NCI-H1436 (cell line): ENCODE measurements around the gene PHEX.

Source experiments
- DNase-seq: peaks from one replicate; lab custom pipeline; 2025; lab: John Stamatoyannopoulos, UW

The PHEX gene

DNA sequence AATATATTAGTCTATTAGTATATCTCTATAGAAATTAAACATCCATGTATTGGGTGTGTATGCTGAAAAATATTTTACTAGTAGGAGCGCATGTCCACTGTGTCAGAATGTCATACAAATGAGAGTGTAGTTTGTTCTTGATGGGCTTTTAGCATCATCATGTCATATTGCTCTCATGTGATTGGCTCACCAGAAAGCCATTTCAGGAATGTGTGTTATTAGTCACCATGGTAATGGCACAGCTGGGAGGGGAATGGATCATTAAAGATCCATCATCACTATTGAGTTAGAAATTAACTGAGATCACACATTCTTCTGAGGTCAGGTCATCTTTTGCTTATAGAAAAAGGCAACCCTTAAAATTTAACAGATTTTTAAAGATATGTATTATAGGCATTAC is 77.3 kb downstream of the PHEX start:
- DNase-seq: no peak

DNA sequence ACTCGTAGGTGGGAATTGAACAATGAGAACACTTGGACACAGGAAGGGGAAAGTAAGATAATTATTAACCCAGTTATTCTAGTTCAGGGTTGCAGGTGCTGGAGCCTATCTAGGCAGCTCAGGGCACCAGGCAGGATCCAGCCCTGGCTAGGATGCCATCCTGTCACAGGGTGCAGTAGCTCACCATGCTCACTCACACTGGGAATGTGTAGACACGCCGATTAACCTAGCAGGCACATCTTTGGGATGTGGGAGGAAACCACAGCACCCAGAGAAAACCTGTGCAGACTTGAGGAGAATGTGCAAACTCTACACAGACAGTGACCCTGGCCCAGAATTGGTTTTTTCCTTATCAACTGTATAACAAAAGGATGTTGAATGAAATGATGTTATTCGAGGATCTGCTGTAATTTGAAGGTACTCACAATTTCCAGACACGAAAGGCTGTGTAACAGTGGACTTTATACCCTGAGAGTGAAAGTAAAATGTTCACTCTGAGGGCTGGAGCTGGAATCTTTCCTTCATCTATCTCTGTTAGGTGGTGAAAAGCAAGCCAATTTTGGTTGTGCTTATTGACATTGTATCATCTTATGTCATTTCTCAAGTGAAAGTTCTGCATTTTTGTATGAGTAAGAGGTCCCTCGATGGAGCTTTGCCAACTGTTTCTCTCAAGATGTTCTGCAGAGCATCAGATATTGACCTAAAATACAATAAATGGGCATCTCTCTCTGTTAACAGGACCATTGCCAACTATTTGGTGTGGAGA is 78.8 kb downstream of the PHEX start:
- no peak for DNase-seq

DNA sequence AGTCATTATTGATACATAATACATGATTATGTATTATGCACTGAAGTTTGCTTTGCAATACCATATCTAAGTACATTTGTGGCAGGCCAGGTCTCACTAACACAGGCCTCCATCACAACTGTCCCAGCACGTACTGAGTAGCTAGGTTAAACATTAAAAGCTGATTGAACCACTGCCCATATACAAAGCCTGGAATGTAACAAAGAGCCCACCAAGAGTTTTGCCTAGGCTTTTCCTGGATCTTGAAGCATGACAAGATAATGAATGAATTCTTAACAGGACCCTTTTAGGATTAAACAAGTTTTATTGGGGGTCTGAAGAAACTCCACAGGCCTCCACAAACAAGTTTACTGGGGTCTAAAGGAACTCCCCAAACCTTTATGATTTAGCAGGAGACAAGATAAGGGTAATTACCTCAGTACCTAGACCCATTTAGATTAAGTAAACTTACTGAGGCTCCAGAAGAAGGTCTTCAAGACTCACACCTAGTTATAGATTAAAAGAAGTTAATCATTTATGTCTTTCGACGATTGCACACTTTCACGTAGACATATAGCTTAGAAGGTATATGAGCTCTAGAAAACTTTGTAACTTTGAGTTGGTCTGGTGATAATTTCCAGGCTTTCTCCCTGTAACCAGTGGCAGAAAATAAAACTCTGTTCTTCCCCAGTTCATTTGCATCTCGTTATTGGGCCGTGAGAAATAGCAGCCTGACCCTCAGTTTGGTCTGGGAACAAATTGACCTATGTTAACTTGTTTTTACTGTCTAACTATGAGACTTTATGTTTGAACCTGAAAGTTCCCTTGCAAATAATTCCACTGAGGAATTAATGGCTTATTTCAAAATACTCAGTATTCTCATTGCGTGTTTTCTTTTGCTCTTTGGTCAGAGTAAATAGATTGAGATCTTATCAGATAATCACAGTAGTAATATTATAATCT is 84.8 kb downstream of the PHEX start:
- no peak for DNase-seq

DNA sequence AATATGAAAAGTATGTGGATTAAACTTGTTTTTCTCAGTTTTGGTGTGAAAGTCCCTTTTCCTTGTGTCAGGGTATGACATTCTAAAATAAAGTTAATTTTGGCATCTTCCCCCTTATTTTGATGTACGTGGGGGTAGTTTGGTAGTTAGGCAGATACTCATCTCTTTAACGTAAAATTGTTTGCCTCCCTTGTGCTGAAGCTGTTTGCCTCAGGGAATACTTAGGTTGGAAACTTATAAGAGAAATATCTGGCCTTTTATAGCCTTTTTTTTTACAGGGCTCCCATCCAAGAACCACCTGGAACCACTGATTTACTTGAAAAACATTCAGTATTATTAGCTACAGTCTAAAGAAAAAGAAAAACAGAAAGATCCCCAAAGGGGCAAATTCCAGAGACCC is 85.5 kb downstream of the PHEX start:
- DNase-seq: no peak

DNA sequence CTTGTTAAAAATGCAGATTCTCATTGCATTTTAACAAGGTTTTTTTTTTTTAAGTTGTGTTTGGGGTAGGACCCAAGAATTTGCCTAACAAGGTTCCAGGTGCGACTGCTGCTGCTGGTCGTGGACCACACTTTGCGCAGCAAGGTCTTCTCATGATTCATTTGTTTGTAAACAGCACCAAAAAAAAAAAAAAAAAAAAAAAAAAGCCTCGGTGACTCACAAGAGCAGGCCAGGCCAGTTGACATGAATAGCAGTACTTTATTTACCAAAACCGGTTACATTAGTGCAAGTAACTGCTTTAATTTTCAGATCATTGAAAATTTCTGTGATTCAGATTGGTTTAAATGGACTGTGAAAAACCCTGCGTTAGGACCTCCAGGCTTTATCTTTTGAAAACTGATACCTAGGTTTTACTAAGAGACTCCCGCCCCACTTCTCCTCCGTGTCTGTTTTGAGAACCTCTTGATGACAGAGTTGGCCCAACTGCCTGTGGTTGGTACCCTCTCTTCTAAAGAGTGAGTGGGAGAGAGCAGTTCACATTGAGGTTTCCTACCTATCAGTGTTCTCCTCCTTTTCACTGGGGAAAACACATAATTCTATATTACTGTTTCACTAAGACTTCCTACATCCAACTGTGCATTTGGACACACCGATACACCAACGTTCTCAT is 86.2 kb downstream of the PHEX start:
- DNase-seq: no peak

DNA sequence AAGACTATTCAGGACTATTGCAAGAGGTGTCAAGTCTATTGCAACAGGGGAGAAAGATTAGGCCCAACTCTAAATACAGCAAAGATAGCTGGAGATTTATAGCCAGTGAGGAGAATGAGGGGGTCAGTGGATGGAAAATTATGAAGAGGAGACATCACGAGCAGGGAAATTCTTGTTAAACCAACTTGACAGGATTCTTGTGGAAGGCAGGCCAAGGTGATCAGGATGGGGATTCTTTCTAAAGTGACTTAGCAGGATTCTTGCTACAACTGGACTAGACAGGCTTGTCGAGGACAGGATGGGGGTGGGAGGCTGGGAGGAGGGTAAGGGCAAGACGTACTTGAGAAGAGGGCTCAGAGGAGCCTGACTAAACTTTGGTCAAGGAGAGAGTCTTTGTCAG is 89.0 kb downstream of the PHEX start:
- no peak for DNase-seq

DNA sequence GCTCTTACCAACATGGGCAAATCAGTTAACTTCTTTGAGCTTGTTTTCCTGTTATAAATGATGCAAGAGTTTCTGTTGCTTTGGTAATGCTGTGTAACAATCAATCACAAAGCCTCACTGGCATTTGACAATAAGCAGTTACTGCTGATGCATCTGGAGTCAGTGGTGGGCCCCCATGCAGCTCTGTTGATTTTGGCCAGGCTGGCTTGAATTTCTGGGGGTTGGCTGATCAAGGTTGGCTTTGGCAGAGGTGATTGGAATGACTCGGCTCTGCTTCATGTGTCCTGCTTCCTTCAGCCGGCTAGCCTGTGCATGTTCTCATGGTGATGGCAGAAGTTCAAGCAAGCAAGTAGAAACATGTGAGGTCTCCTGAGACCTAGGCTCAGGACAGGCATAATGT is 90.4 kb downstream of the PHEX start:
- no peak for DNase-seq

DNA sequence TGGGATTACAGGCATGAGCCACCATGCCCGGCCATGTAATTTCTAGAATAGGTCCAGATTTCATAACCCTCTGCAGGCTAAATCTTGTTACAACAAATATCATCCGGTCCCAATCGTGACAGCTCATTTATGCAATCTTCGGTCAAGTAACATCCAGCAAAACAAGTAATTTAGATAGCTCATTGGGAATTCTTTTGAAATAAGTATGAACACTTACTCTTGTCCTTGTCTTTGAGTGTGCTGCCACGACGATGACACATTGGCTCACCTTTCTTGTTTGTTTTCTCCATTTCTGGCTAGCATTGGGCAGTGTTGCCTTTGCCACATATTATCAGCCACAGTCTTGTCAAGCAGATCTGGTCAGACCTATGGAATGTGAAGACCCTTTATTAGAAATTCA is 92.0 kb downstream of the PHEX start:
- DNase-seq: no peak

DNA sequence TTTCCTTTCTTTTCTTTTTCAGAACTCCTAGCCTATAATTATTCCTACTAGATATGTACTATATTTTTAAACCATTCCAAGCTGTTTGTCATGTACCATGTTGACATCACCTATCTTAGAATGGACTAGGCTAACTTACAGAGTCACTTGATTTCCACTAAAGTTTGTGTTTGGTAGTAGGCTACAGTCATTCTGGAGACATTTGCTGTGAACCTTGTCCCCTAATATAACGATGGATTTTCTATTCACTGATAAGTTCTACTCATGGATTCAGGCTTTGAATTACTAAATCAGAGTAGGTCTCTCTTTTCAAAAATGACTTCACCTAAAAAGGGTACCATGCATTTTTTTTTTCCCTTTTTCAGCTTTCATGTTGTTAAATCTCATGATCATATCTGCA is 93.4 kb downstream of the PHEX start:
- DNase-seq: no peak

DNA sequence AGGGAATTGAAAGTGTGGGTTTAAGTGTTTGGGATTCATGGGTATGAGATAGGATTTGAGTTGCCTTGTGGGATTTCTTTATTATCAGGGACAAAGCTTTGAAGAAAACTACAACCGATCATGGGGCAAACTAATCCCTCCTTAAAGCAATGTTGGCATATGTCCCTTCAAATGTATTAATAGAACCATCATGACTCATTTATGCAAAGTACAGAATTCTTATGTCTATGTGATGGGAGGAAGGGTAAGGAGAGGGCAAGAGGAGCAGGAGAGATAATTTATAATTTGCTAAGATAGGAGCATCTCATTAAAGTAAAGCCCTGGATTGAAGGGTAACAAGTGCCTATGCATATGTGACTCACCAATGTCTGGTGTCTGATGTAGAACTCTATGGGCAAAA is 94.2 kb downstream of the PHEX start:
- DNase-seq: no peak

DNA sequence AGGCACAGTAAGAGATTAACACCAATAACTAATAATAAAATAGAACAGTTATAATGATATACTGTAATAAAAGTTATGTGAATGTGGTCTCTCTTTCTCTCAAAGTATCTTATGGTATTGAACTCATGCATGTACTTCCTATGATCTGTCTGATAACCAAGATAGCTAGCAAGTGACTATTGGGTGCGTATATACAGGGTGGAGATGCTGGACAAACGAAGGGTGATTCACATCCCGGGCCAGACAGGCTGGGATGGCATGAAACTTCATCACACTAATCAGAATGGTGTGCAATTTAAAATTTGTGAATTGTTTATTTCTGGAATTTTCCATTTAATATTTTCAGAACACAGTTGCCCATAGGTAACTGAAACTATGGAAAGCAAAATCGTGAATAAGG is 96.8 kb downstream of the PHEX start:
- DNase-seq: no peak

DNA sequence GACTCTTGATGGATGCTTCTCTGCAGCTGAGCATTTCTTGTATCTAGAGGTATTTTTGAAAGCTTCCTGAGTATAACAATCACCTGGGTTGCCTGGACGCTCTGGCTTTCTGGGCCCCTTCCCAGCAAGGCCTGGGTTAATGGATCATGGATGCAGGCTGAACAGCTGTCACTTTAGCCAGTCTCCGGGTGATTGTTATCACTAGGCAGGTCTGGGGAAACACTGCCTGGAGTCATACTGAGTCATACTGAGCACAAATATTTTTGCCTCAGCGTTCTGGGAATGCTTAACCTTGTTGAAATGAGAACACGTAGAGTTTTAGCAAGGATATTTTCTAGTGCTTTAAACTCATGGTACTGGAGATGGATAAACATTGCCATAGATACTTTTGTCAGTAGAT is 102.6 kb downstream of the PHEX start:
- DNase-seq: no peak

DNA sequence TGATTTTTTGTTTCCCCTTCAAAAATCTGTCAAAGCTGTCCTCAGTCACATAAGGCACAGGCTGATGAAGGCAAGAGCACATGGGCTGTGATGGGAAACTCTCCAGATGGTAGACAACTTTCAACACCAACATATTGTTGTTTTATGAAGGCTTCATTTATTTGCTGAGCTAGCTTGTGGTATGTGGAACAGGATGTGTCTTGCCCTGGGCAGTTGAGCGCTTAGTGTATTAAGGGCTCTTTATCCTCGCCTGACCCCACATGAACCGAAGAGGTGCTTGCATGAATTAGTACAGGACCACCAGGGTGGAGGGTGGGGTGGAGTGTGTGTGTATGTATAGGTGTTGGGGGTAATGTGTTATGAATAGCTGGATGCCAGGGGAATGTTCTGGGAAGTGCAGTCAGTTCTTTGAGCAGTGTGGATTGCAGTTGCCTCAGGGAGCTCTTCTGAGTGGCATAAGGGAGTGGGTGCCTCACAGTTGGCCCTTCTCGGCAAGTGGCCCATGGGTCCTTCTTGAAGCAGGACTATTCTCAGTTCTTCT is 103.1 kb downstream of the PHEX start:
- no peak for DNase-seq

DNA sequence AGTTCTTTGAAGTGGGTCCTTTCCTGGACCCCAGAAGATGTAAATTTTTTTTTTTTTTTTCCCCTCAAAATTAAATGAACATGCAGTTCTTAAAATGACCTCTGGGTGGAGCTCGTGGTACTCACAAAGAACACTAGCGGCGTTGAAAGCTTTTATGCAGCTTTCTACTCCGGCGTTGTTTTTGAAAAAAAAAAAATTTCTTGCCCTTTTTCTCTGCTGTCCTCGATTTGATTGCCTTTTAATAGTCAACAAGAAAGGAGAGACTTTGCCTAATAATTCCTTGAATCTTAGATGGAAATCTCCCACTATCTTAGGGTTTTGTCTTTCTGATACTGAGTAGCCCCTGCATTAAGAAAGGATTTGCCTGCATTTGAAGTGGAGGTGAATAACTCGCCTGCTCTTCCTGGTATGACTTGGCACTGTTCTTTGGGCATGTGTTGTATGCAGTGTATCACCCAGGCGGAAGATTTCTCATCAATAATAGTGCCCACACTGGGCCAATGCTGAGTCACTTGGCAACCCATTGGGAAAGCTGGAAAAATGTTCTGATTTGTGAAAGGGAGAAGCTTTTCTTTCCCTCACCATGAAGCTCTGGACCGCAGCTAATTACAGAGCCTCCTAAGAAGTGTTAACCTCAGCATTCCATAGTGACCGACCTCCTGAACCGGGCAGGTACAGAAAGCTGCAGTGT is 104.0 kb downstream of the PHEX start:
- DNase-seq: peak; percentile 7

DNA sequence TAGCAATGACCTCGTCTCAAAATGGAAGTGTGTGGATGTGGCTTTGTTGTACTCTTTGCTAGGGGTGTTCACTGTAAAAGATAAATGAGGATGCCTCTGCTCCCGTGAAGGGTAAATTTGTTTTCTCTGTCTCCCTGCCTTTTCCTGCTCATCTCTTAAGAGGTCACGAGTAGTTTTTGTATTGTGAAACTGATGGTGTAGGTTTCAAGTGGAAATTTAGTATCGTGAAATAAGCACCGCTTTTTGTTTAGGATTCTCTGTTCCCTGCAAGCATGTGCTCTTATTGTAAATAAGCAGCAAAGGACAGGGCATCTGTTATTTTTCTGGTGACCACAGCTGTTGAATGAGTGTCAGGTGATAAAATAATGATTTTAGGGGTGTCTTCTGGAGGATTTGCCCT is 104.6 kb downstream of the PHEX start:
- DNase-seq: no peak

DNA sequence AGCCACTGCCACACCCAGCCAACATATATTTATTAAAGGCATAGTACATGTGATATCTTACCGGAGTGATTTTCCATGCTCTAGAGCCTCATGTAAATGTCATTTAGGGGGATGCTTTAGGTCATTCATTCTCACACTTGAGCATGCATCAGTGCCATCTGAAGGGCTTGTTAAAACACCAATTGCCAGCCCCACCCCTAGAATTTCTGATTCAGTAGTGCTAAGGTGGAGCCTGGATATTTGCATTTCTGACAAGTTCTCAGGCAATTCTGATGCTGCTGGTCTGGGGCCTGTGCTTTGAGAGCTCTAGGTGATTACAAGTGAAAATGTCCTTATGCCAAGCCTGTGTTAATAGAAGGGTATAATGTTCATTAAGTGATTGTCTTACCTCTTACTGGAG is 107.7 kb downstream of the PHEX start:
- DNase-seq: peak; percentile 36

DNA sequence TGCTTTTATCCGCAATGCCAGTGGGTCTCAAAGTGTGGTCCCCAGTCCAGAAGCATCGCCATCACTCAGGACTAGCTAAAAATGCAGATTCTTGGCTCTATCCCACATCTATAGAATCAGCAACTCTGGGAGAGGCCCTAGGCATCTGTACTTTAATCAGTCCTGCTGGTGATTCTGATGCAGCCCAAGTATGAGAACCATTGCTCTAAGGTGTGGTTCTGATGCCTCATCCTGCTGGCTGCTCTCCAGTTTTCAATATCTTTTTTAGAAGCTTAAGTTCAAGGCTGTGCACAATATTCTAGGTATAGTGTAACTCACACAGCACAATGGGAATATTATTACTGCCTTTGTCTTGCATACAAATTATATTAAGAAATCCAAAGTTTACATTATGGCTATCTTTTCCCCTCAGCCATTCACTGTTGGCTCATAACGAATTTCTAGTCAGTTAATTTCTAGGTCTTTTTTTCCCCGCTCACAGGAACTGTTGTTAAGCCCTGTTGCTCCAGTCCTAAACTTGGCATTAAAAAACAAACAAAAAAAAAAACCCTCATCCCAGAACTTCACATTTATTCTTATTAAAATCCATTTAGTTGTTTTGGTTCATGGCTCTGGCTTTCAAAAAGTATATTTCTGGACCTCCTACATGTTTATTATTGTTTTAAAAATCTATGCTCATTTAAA is 109.1 kb downstream of the PHEX start:
- no peak for DNase-seq

DNA sequence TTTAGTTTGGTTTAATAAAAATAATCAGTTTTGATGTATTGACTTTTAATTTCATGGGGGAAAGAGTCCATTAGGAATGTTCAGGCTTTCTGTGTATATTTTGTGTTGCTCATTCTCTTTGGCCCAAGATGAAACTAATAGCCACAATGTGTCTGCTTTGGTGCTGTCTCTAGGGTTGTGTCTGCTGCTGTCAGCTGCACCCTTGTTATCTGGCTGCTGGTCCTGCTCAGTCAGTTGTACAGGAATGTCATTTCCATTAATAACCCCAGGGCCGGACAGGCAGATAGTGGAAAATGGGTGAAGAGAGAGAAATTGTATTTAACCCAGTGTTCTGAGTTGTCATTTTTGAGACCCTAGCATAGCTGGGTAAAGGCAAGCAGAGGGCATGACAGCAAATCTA is 115.1 kb downstream of the PHEX start:
- no peak for DNase-seq

DNA sequence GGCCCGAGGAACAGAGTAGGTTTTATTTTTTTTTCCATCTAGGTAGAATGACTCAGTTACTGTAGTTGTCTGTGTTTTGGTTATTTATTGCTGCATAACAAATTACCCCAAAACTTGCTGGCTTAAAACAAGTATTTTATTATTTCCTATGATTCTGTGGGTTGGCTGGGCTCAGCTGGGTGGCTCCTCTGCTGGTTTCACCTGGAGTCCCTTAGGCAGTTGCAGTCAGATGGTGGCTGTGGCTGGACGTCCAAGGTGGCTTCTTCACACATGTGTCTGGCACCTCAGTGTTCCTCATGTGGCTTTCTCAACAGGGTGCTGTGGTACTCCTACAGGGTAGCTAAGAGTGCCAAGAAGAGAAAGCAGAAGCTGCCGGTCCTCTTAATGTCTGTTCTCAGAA is 115.8 kb downstream of the PHEX start:
- DNase-seq: no peak

DNA sequence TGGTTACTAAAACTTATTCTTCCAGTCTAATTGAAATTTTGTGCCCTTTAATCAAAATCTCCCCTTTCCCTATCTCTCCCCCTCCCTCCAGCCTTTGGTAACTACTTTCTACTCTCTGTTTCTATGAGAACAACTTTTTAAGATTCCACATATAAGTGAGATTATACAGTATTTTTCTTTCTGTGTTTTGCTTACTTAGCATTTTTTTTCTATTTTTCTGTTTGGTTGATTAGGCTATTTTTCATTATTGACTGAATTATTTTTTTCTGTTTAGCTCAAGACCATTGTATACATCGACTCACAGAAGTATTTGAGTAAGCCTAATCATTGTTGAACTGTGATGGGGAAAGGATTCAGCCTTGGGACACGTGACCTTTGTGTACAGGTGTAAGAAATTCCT is 116.4 kb downstream of the PHEX start:
- DNase-seq: no peak

DNA sequence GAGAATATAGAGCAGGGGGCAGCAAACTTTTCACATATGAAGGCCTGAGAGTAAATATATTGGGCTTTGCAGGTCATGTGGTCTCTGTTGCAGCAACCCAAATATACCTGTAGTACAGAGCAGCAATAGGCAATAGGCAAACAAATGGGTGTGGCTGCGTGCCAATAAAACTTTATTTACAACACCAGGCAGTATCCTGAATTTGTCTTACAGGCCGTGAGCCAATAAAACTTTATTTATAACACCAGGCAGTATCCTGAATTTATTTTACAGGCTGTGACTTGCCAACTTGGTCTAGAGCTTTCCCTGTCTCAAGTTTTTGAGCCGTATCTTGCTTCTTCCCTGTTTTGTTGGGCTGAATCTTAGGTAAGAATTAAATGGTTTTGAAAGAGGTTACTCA is 118.2 kb downstream of the PHEX start:
- no peak for DNase-seq
